Upper lobe of left lung (tissue), 4 donors: ENCODE results near the gene EXOC4.

ENCODE experiments used
- POLR2AphosphoS5 ChIP-seq, 2 donors: sonication (generic); formaldehyde crosslinking; IDR thresholded peaks; one replicate each; pipeline ENCODE4 v1.5.1; 2017; ENCODE audit warnings: antibody characterized with exemption in 2 of 2
- TF ChIP-seq, protein P1 (sequence below), 6 experiments: fragments of 450-650 bp in 4 of 6; fragments of 200-600 bp in 2 of 6; sonication (generic) in 2 of 6; IDR thresholded peaks; one replicate each; pipeline ENCODE4 v1.5.1; 2016 to 2019; ENCODE audit warnings: antibody characterized with exemption in 6 of 6

DNA sequence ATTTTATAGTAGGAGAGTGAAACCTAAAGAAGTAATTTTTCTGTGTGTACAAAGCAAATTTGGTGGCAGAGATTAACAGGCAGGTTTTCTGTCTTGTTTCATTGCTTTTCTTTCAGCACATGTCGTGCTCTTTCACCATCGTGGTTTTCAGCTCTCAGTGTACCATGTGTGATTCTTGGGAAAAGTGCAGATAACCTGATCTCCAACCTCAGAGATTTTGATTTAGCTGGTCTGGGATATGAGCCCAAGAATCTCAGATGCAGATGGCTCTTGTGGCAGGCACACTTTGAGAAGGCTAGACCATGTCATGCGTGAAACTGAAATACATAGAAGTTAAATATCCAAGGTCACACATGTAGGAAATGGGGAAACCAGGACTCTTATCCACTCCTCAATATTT lies 317.4 kb downstream of the EXOC4 start:
- TF ChIP-seq, protein P1, sequence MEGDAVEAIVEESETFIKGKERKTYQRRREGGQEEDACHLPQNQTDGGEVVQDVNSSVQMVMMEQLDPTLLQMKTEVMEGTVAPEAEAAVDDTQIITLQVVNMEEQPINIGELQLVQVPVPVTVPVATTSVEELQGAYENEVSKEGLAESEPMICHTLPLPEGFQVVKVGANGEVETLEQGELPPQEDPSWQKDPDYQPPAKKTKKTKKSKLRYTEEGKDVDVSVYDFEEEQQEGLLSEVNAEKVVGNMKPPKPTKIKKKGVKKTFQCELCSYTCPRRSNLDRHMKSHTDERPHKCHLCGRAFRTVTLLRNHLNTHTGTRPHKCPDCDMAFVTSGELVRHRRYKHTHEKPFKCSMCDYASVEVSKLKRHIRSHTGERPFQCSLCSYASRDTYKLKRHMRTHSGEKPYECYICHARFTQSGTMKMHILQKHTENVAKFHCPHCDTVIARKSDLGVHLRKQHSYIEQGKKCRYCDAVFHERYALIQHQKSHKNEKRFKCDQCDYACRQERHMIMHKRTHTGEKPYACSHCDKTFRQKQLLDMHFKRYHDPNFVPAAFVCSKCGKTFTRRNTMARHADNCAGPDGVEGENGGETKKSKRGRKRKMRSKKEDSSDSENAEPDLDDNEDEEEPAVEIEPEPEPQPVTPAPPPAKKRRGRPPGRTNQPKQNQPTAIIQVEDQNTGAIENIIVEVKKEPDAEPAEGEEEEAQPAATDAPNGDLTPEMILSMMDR (IDR thresholded peaks at IDR 0.05): no peak
- no peak for TF ChIP-seq POLR2AphosphoS5 (IDR thresholded peaks at IDR 0.05)
